ENCODE results near the gene KCNIP4. TPM values are rescaled to one million over a fixed set of nuclear protein-coding genes. Genes with fewer than 3 reads are reported as not detected.

KCNIP4 gene
- total and polyA plus RNA-seq, 2 experiments from 2014 or later, result 0.65 TPM; not detected in 1

- Histone ChIP-seq H3K79me2 (ENCODE audit: insufficient read depth) (no peaks in the 10 kb centered on the region), H4K20me1 (ENCODE audit: insufficient read depth) (no peaks in the 10 kb centered on the region), H2AFZ (no peak overlapping the region), H3F3A (ENCODE audit: insufficient read depth) (no peaks in the 10 kb centered on the region), H3K4me2 (ENCODE audit: unreplicated experiment) (no peak overlapping the region), H3K9me2 (ENCODE audit: insufficient read depth) (no peaks in the 10 kb centered on the region), H3K4me3 (no peak overlapping the region), H3K27ac (no peak overlapping the region), H3K9me3 (ENCODE audit: low read depth) (no peaks in the 10 kb centered on the region), H3K9ac (no peak overlapping the region), H3K4me1 (ENCODE audit: insufficient read depth) (no peaks in the 10 kb centered on the region), H3K27me3 (replicated peaks; ENCODE audit: insufficient read depth) (no peaks in the 10 kb centered on the region), H3K36me3 (ENCODE audit: low read depth) (no peaks in the 10 kb centered on the region)
- WGBS, 2 experiments (ENCODE audit: low coverage in 1 of 2, low lambda C conversion rate in 2 of 2, missing lambda C conversion rate in 2 of 2), result 27 to 30% methylated on average over 6 of the region's 6 CpGs
- TF ChIP-seq EZH2phosphoT487 (IDR thresholded peaks at IDR 0.05; ENCODE audit: insufficient read depth, low read depth) (no peak), EZH2 (IDR thresholded peaks at IDR 0.05; ENCODE audit: insufficient read depth, poor library complexity, severe bottlenecking) (no peak)
- in situ Hi-C loops (cut with MboI), result no loop called here
- DNase-seq, result no peak
Measured at GRCh38 chr4:21716531-21716930, 232.0 kb downstream of the KCNIP4 start.

GRCh38 chr4:21710179-21710835 lies 238.3 kb downstream of the KCNIP4 start:
- H3K9me3 ChIP-seq (ENCODE audit: low read depth), result no peaks in the 10 kb centered on the region
- no peaks in the 10 kb centered on the region for H3K9me2 ChIP-seq (ENCODE audit: insufficient read depth)
- no peak for DNase-seq
- no peak for TF ChIP-seq EZH2phosphoT487 (IDR thresholded peaks at IDR 0.05; ENCODE audit: insufficient read depth, low read depth)
- TF ChIP-seq EZH2 (IDR thresholded peaks at IDR 0.05; ENCODE audit: insufficient read depth, poor library complexity, severe bottlenecking), result no peak
- no peaks in the 10 kb centered on the region for H4K20me1 ChIP-seq (ENCODE audit: insufficient read depth)
- no peaks in the 10 kb centered on the region for H3K4me1 ChIP-seq (ENCODE audit: insufficient read depth)
- H3K36me3 ChIP-seq (ENCODE audit: low read depth), result no peaks in the 10 kb centered on the region
- H3K4me2 ChIP-seq (ENCODE audit: unreplicated experiment), result no peak overlapping the region
- H3F3A ChIP-seq (ENCODE audit: insufficient read depth), result no peaks in the 10 kb centered on the region
- H2AFZ ChIP-seq, result no peak overlapping the region
- no peaks in the 10 kb centered on the region for H3K79me2 ChIP-seq (ENCODE audit: insufficient read depth)
- no peak overlapping the region for H3K27ac ChIP-seq
- no peak overlapping the region for H3K4me3 ChIP-seq
- no peak overlapping the region for H3K9ac ChIP-seq
- in situ Hi-C loops (cut with MboI), result no loop called here
- 29 to 43% methylated on average over 6 of the region's 6 CpGs for WGBS, 2 experiments (ENCODE audit: low coverage in 1 of 2, low lambda C conversion rate in 2 of 2, missing lambda C conversion rate in 2 of 2)
- H3K27me3 ChIP-seq (replicated peaks; ENCODE audit: insufficient read depth), result no peaks in the 10 kb centered on the region

GRCh38 chr4:21709761-21710160 lies 238.8 kb downstream of the KCNIP4 start:
- no peak overlapping the region for H2AFZ ChIP-seq
- H3K27me3 ChIP-seq (replicated peaks; ENCODE audit: insufficient read depth), result no peaks in the 10 kb centered on the region
- H3F3A ChIP-seq (ENCODE audit: insufficient read depth), result no peaks in the 10 kb centered on the region
- H3K27ac ChIP-seq, result no peak overlapping the region
- no peaks in the 10 kb centered on the region for H3K4me1 ChIP-seq (ENCODE audit: insufficient read depth)
- in situ Hi-C loops (cut with MboI), result no loop called here
- no peaks in the 10 kb centered on the region for H3K9me3 ChIP-seq (ENCODE audit: low read depth)
- H3K36me3 ChIP-seq (ENCODE audit: low read depth), result no peaks in the 10 kb centered on the region
- no peak overlapping the region for H3K9ac ChIP-seq
- no peak for TF ChIP-seq EZH2phosphoT487 (IDR thresholded peaks at IDR 0.05; ENCODE audit: insufficient read depth, low read depth)
- TF ChIP-seq EZH2 (IDR thresholded peaks at IDR 0.05; ENCODE audit: insufficient read depth, poor library complexity, severe bottlenecking), result no peak
- H3K79me2 ChIP-seq (ENCODE audit: insufficient read depth), result no peaks in the 10 kb centered on the region
- H3K9me2 ChIP-seq (ENCODE audit: insufficient read depth), result no peaks in the 10 kb centered on the region
- H4K20me1 ChIP-seq (ENCODE audit: insufficient read depth), result no peaks in the 10 kb centered on the region
- no peak for DNase-seq
- H3K4me3 ChIP-seq, result no peak overlapping the region
- H3K4me2 ChIP-seq (ENCODE audit: unreplicated experiment), result no peak overlapping the region

- no peaks in the 10 kb centered on the region for H3K9me2 ChIP-seq (ENCODE audit: insufficient read depth)
- no peaks in the 10 kb centered on the region for H3K36me3 ChIP-seq (ENCODE audit: low read depth)
- no peak overlapping the region for H3K4me3 ChIP-seq
- no peaks in the 10 kb centered on the region for H3K79me2 ChIP-seq (ENCODE audit: insufficient read depth)
- H3K4me2 ChIP-seq (ENCODE audit: unreplicated experiment), result no peak overlapping the region
- no peak overlapping the region for H2AFZ ChIP-seq
- in situ Hi-C loops (cut with MboI), result no loop called here
- TF ChIP-seq EZH2 (IDR thresholded peaks at IDR 0.05; ENCODE audit: insufficient read depth, poor library complexity, severe bottlenecking), result no peak
- no peak for TF ChIP-seq EZH2phosphoT487 (IDR thresholded peaks at IDR 0.05; ENCODE audit: insufficient read depth, low read depth)
- no peaks in the 10 kb centered on the region for H3F3A ChIP-seq (ENCODE audit: insufficient read depth)
- 44 to 55% methylated on average over 1 of the region's 1 CpG for WGBS, 2 experiments (ENCODE audit: low coverage in 1 of 2, low lambda C conversion rate in 2 of 2, missing lambda C conversion rate in 2 of 2)
- DNase-seq, result no peak
- H3K9me3 ChIP-seq (ENCODE audit: low read depth), result no peaks in the 10 kb centered on the region
- H3K4me1 ChIP-seq (ENCODE audit: insufficient read depth), result no peaks in the 10 kb centered on the region
- H4K20me1 ChIP-seq (ENCODE audit: insufficient read depth), result no peaks in the 10 kb centered on the region
- no peak overlapping the region for H3K27ac ChIP-seq
- H3K9ac ChIP-seq, result no peak overlapping the region
- H3K27me3 ChIP-seq (replicated peaks; ENCODE audit: insufficient read depth), result no peaks in the 10 kb centered on the region
Measured at GRCh38 chr4:21709031-21709430, 239.5 kb downstream of the KCNIP4 start.

GRCh38 chr4:21699446-21699845 lies 249.1 kb downstream of the KCNIP4 start:
- H3K4me1 ChIP-seq (ENCODE audit: insufficient read depth), result no peaks in the 10 kb centered on the region
- H3K27me3 ChIP-seq (replicated peaks; ENCODE audit: insufficient read depth), result peaks cover 14% of the 10 kb centered on the region; the same call in 1 of the 2 replicates
- H2AFZ ChIP-seq, result no peak overlapping the region
- H3K4me3 ChIP-seq, result no peak overlapping the region
- H3K79me2 ChIP-seq (ENCODE audit: insufficient read depth), result no peaks in the 10 kb centered on the region
- WGBS, 2 experiments (ENCODE audit: low coverage in 1 of 2, low lambda C conversion rate in 2 of 2, missing lambda C conversion rate in 2 of 2), result 18 to 20% methylated on average over 4 of the region's 4 CpGs
- DNase-seq, result no peak
- TF ChIP-seq EZH2 (IDR thresholded peaks at IDR 0.05; ENCODE audit: insufficient read depth, poor library complexity, severe bottlenecking), result no peak
- no peaks in the 10 kb centered on the region for H4K20me1 ChIP-seq (ENCODE audit: insufficient read depth)
- no peaks in the 10 kb centered on the region for H3K36me3 ChIP-seq (ENCODE audit: low read depth)
- no peak overlapping the region for H3K9ac ChIP-seq
- in situ Hi-C loops (cut with MboI), result no loop called here
- H3F3A ChIP-seq (ENCODE audit: insufficient read depth), result no peaks in the 10 kb centered on the region
- no peak overlapping the region for H3K27ac ChIP-seq
- no peaks in the 10 kb centered on the region for H3K9me3 ChIP-seq (ENCODE audit: low read depth)
- no peak overlapping the region for H3K4me2 ChIP-seq (ENCODE audit: unreplicated experiment)
- H3K9me2 ChIP-seq (ENCODE audit: insufficient read depth), result no peaks in the 10 kb centered on the region

All from GM23248 (cell line).